ENCODE results near the gene ARHGEF40. TPM values are rescaled to one million over a fixed set of nuclear protein-coding genes. Genes with fewer than 3 reads are reported as not detected.

ARHGEF40 gene
- total RNA-seq, 1 donor from 2014 or later, result 28.5 TPM

- Histone ChIP-seq H3K27me3 (ENCODE audit: low read depth) (no peaks in the 10 kb centered on the region), H3K9me3 (no peaks in the 10 kb centered on the region), H3K4me1 (peaks cover 47% of the 10 kb centered on the region), H3K4me3 (no peak within 1 kb of the TSS), H3K36me3 (no peaks in the 10 kb centered on the region), H3K27ac (peak within 1 kb of the TSS; percentile 25)
- no peak for TF ChIP-seq CTCF (IDR thresholded peaks at IDR 0.05)
- DNase-seq (no peak), ATAC-seq (no peak)
- intact Hi-C loops (cut with DNase I), result no loop called here
These were observed 28.2 kb upstream of the ARHGEF40 start, which contains the start of gene RNASE7 for GRCh38 chr14:21041676-21042433. Gene RNASE7 (plus strand): TSS chr14:21042362. CDS start chr14:21042993, 631 bp downstream.

GRCh38 chr14:21042918-21043317 lies 27.2 kb upstream of the ARHGEF40 start:
- Histone ChIP-seq H3K4me3 (no peak overlapping the region), H3K27me3 (ENCODE audit: low read depth) (no peaks in the 10 kb centered on the region), H3K9me3 (no peaks in the 10 kb centered on the region), H3K36me3 (no peaks in the 10 kb centered on the region), H3K4me1 (peaks cover 51% of the 10 kb centered on the region), H3K27ac (peak overlapping the region; percentile 25)
- no peak for TF ChIP-seq CTCF (IDR thresholded peaks at IDR 0.05)
- intact Hi-C loops (cut with DNase I), result no loop called here
- DNase-seq (no peak), ATAC-seq (peak in 1 of 2 donors; percentile 18)

GRCh38 chr14:21043387-21043973 lies 26.6 kb upstream of the ARHGEF40 start:
- peak overlapping the region; percentile 25 for H3K27ac ChIP-seq
- DNase-seq, result no peak

GRCh38 chr14:21043974-21044618 lies 26.0 kb upstream of the ARHGEF40 start:
- H3K9me3 ChIP-seq, result no peaks in the 10 kb centered on the region
- no peaks in the 10 kb centered on the region for H3K27me3 ChIP-seq (ENCODE audit: low read depth)
- peak; percentile 29 to 48 for ATAC-seq
- H3K27ac ChIP-seq, result peak overlapping the region; percentile 25
- H3K4me1 ChIP-seq, result peaks cover 48% of the 10 kb centered on the region
- intact Hi-C loops (cut with DNase I), result no loop called here
- no peak overlapping the region for H3K4me3 ChIP-seq
- no peak for TF ChIP-seq CTCF (IDR thresholded peaks at IDR 0.05)
- DNase-seq, result peak; percentile 57
- H3K36me3 ChIP-seq, result no peaks in the 10 kb centered on the region

More at GRCh38 chr14:21043387-21043973, 26.6 kb upstream of the ARHGEF40 start:
- H3K4me1 ChIP-seq, result peaks cover 51% of the 10 kb centered on the region
- H3K4me3 ChIP-seq, result no peak overlapping the region
- no peaks in the 10 kb centered on the region for H3K9me3 ChIP-seq
- no peaks in the 10 kb centered on the region for H3K27me3 ChIP-seq (ENCODE audit: low read depth)
- intact Hi-C loops (cut with DNase I), result no loop called here
- no peak for TF ChIP-seq CTCF (IDR thresholded peaks at IDR 0.05)
- no peak for ATAC-seq
- H3K36me3 ChIP-seq, result no peaks in the 10 kb centered on the region

- intact Hi-C loops (cut with DNase I), result no loop called here
- no peaks in the 10 kb centered on the region for H3K36me3 ChIP-seq
- H3K4me3 ChIP-seq, result no peak overlapping the region
- peak overlapping the region; percentile 2 for H3K27ac ChIP-seq
- H3K4me1 ChIP-seq, result peaks cover 33% of the 10 kb centered on the region
- no peak for ATAC-seq
- TF ChIP-seq CTCF (IDR thresholded peaks at IDR 0.05), result no peak
- H3K9me3 ChIP-seq, result no peaks in the 10 kb centered on the region
- no peaks in the 10 kb centered on the region for H3K27me3 ChIP-seq (ENCODE audit: low read depth)
- no peak for DNase-seq
These were observed 22.7 kb upstream of the ARHGEF40 start for GRCh38 chr14:21047378-21047781.
